HL-60 (cell line): Measurements from ENCODE around the gene COX17.

Experiments used
- DNase-seq, 2 experiments: peaks; one replicate each; pipeline ENCODE4 v3.0.0-alpha.2; 2010 to 2020; ENCODE audit warnings: low read depth in 1 of 2, low spot score in 1 of 2
- H3K27ac ChIP-seq: fragments of 250-450 bp; sonication (Bioruptor Pico); replicated peaks from 2 replicates; pipeline ENCODE4 v1.5.1; 2020; ENCODE audit warnings: mild to moderate bottlenecking, moderate library complexity
- H3K27me3 ChIP-seq: fragments of 250-450 bp; sonication (Bioruptor Pico); 2 replicates; pipeline ENCODE4 v1.5.1; 2021; ENCODE audit warnings: mild to moderate bottlenecking, moderate library complexity; ENCODE audit not compliant: insufficient read depth, poor library complexity, severe bottlenecking
- H3K4me3 ChIP-seq: replicated peaks from 2 replicates; pipeline ENCODE4 v1.5.1; 2011; ENCODE audit warnings: mild to moderate bottlenecking, control low read depth, low read length; ENCODE audit not compliant: insufficient read depth
- CTCF ChIP-seq: IDR thresholded peaks from one replicate; pipeline ENCODE4 v1.5.1; 2011; ENCODE audit warnings: low read length, control low read depth, inconsistent platforms; ENCODE audit not compliant: insufficient read depth
- GABPA ChIP-seq: IDR thresholded peaks from 2 replicates; pipeline ENCODE4 v1.6.1; 2012; ENCODE audit warnings: low read depth
- POLR2AphosphoS5 ChIP-seq: IDR thresholded peaks from 2 replicates; pipeline ENCODE4 v1.6.1; 2012; ENCODE audit warnings: low read depth
- REST ChIP-seq: IDR thresholded peaks from 2 replicates; pipeline ENCODE4 v1.6.1; 2012; ENCODE audit warnings: low read depth; ENCODE audit not compliant: insufficient replicate concordance
- SPI1 ChIP-seq: IDR thresholded peaks from 2 replicates; pipeline ENCODE4 v1.6.1; 2012; ENCODE audit warnings: low read depth, mild to moderate bottlenecking, borderline replicate concordance

Gene COX17

GRCh38 chr3:119647843-119648575 lies 29.2 kb downstream of the COX17 start:
- DNase-seq = no peak

GRCh38 chr3:119647171-119647570 lies 30.0 kb downstream of the COX17 start:
- H3K27ac ChIP-seq = no peak overlapping the region
- H3K4me3 ChIP-seq = no peak overlapping the region

More at GRCh38 chr3:119647843-119648575, 29.2 kb downstream of the COX17 start:
- Histone ChIP-seq H3K4me3 (no peak overlapping the region), H3K27me3 (no peaks in the 10 kb centered on the region), H3K27ac (no peak overlapping the region)
- no peak for TF ChIP-seq POLR2AphosphoS5
- TF ChIP-seq CTCF = no peak
- TF ChIP-seq SPI1 = no peak
- TF ChIP-seq REST = no peak
- TF ChIP-seq GABPA = no peak

More at GRCh38 chr3:119647171-119647570, 30.0 kb downstream of the COX17 start:
- H3K27me3 ChIP-seq = no peaks in the 10 kb centered on the region
- no peak for DNase-seq
- TF ChIP-seq GABPA (no peak), POLR2AphosphoS5 (no peak), CTCF (no peak), SPI1 (no peak), REST (no peak)
